ENCODE measurements around the gene FSD2.

DNA sequence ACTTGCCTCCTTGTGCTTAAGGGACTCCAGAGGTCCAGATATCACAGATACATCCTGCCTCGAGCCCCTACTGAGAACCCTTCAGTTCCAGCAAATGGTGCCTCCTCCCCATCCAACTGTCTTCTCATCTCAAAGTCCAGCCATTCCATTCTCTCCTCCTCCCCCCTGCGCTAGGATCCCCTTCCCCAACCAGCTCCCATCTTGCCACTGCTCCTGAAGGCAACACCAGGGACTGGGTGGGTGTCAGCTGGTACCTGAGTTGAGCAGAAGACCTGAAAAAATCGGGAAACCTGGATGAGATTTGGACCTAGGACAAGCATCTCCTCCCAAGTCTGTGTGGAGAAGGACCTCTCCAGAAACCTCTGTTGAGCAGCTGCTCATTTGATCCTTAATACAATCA is 93.8 kb downstream of the FSD2 start:
- no peak for TF ChIP-seq ZSCAN29 (IDR thresholded peaks at IDR 0.05)
- no peak for TF ChIP-seq BACH1 (IDR thresholded peaks at IDR 0.05; ENCODE audit: borderline replicate concordance)
- no peak for TF ChIP-seq RELA (IDR thresholded peaks at IDR 0.05; ENCODE audit: borderline replicate concordance, partially characterized antibody)
- no peak for TF ChIP-seq BHLHE40 (IDR thresholded peaks at IDR 0.05; ENCODE audit: borderline replicate concordance in 1 of 2, low read depth in 2 of 2, low read length in 1 of 2)
- TF ChIP-seq ETV6 (conservative IDR thresholded peaks at IDR 0.05 in 1 of 2, IDR thresholded peaks at IDR 0.05 in 1 of 2; ENCODE audit: borderline replicate concordance in 1 of 2, low read depth in 1 of 2): no peak
- no peak for TF ChIP-seq EZH2 (IDR thresholded peaks at IDR 0.05; ENCODE audit: borderline replicate concordance, control insufficient read depth, low read depth, low read length)
- no peak for TF ChIP-seq GABPA (IDR thresholded peaks at IDR 0.05; ENCODE audit: low read depth)
- no peak for TF ChIP-seq POLR2A (IDR thresholded peaks at IDR 0.05; ENCODE audit: low read depth, low read length)
- no peak for TF ChIP-seq CTCF (IDR thresholded peaks at IDR 0.05 in 2 of 3, conservative IDR thresholded peaks at IDR 0.05 in 1 of 3; ENCODE audit: control insufficient read depth in 2 of 3, extremely low read depth in 1 of 3, insufficient read depth in 1 of 3, low read depth in 3 of 3, low read length in 3 of 3)

All from GM12878 (cell line).